Tibial nerve (tissue), 4 donors: ENCODE measurements around the gene FBXL17.

Experiments used
- EP300 ChIP-seq, 2 donors: sonication (generic); formaldehyde crosslinking; IDR thresholded peaks; one replicate each; pipeline ENCODE4 v1.6.1; 2017; ENCODE audit warnings: antibody characterized with exemption in 2 of 2, mild to moderate bottlenecking in 1 of 2
- TF ChIP-seq, protein P1 (sequence below), 5 experiments: fragments of 200-600 bp in 3 of 5; fragments of 450-650 bp in 2 of 5; sonication (generic) in 3 of 5; IDR thresholded peaks; one replicate each; pipeline ENCODE4 v1.5.1; 2016 to 2019; ENCODE audit warnings: antibody characterized with exemption in 5 of 5, mild to moderate bottlenecking in 3 of 5, moderate library complexity in 2 of 5

DNA sequence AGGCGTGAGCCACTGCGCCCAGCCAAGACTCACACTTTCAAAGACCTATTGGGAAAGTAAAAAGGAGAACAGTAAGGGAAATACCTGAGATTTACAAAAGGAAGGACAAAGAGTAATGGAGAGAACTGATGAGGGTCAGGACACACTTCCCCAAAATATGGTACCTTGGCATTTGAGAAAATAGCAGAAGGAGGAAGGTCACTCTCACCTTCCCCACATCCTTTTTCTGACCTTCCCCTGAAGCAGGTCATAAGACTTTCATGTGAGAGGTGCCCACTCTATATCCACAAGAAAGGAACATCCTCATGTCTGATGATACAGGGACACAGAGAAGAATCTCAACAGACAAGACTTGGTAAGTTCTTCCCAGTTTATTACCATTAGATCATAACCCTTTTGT lies 272.8 kb downstream of the FBXL17 start:
- TF ChIP-seq, protein P1, sequence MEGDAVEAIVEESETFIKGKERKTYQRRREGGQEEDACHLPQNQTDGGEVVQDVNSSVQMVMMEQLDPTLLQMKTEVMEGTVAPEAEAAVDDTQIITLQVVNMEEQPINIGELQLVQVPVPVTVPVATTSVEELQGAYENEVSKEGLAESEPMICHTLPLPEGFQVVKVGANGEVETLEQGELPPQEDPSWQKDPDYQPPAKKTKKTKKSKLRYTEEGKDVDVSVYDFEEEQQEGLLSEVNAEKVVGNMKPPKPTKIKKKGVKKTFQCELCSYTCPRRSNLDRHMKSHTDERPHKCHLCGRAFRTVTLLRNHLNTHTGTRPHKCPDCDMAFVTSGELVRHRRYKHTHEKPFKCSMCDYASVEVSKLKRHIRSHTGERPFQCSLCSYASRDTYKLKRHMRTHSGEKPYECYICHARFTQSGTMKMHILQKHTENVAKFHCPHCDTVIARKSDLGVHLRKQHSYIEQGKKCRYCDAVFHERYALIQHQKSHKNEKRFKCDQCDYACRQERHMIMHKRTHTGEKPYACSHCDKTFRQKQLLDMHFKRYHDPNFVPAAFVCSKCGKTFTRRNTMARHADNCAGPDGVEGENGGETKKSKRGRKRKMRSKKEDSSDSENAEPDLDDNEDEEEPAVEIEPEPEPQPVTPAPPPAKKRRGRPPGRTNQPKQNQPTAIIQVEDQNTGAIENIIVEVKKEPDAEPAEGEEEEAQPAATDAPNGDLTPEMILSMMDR (IDR thresholded peaks at IDR 0.05) = no peak
- TF ChIP-seq EP300 (IDR thresholded peaks at IDR 0.05) = no peak
